A549 (cell line): ENCODE data around the gene IL1A.

ENCODE experiments used
- CTCF ChIP-seq: fragments of >200 bp; sonication (Bioruptor Twin); formaldehyde crosslinking; IDR thresholded peaks from 3 replicates; pipeline ENCODE4 v1.5.1; 2016
- HOXA7 ChIP-seq: fragments of 250-450 bp; sonication (Bioruptor Pico); IDR thresholded peaks from 2 replicates; pipeline ENCODE4 v1.5.0; 2020; ENCODE audit warnings: mild to moderate bottlenecking, moderate library complexity
- MAX ChIP-seq: IDR thresholded peaks from 2 replicates; pipeline ENCODE4 v1.6.1; 2012
- POLR2A ChIP-seq: IDR thresholded peaks from 2 replicates; pipeline ENCODE4 v1.6.1; 2012; ENCODE audit warnings: mild to moderate bottlenecking, low read length
- RARB ChIP-seq: fragments of 250-450 bp; sonication (Bioruptor Pico); IDR thresholded peaks from 2 replicates; pipeline ENCODE4 v1.8.0; 2021; ENCODE audit warnings: mild to moderate bottlenecking, moderate library complexity
- RFX5 ChIP-seq: fragments of 450-650 bp; IDR thresholded peaks from 2 replicates; pipeline ENCODE4 v1.7.1; 2014; ENCODE audit warnings: antibody characterized with exemption, mild to moderate bottlenecking, moderate library complexity
- RNF2 ChIP-seq: fragments of 200-600 bp; sonication (generic); IDR thresholded peaks from 2 replicates; pipeline ENCODE4 v1.6.1; 2016; ENCODE audit warnings: low read depth, mild to moderate bottlenecking, antibody characterized with exemption, moderate library complexity, borderline replicate concordance

- TF ChIP-seq RARB (CRISPR knock-in tag) (no peak), HOXA7 (CRISPR knock-in tag) (no peak), CTCF (no peak), RNF2 (no peak), RFX5 (no peak), MAX (no peak), POLR2A (no peak)
Measured at GRCh38 chr2:112798979-112799975, 15.0 kb upstream of the IL1A start.
